ENCODE results near the gene KLHDC1.

GRCh38 chr14:49732896-49733295, 40.0 kb downstream of the KLHDC1 start:
- TF ChIP-seq POLR2A (IDR thresholded peaks at IDR 0.05), result no peak
- TF ChIP-seq CTCF (IDR thresholded peaks at IDR 0.05), result no peak
